Activated CD4-positive, alpha-beta T cell treated with anti-CD3 and anti-CD28 coated beads, Interleukin-2, amount 10 ng/mL, durations not matched to agents 7 days and 5 days (primary cell): ENCODE data around the gene KIAA1328. TPM values are rescaled to one million over a fixed set of nuclear protein-coding genes. Genes with fewer than 3 reads are reported as not detected.

Experiments
- CTCF ChIA-PET: fragments of 350-600 bp; sonication (Branson Sonifier 250); formaldehyde crosslinking; loops from one replicate; lab custom pipeline; 2021; ENCODE audit warnings: antibody characterized with exemption; lab: Charles Lee
- POLR2A ChIA-PET: fragments of 350-600 bp; sonication (Branson Sonifier 250); formaldehyde crosslinking; loops from one replicate; lab custom pipeline; 2021; ENCODE audit warnings: antibody characterized with exemption; lab: Charles Lee
- DNase-seq: peaks from one replicate; pipeline ENCODE4 v3.0.0-alpha.2; 2020
- H3K27ac Mint-ChIP-seq: one replicate; pipeline ENCODE4 v1.8.0; 2021; ENCODE audit warnings: mild to moderate bottlenecking, moderate library complexity, mixed read lengths
- H3K27me3 Mint-ChIP-seq: one replicate; pipeline ENCODE4 v1.8.0; 2021; ENCODE audit warnings: mixed read lengths
- H3K36me3 Mint-ChIP-seq: one replicate; pipeline ENCODE4 v1.8.0; 2021; ENCODE audit warnings: low read depth, mixed read lengths
- H3K4me1 Mint-ChIP-seq: one replicate; pipeline ENCODE4 v1.8.0; 2021; ENCODE audit warnings: mixed read lengths
- H3K4me3 Mint-ChIP-seq: one replicate; pipeline ENCODE4 v1.8.0; 2021; ENCODE audit warnings: mild to moderate bottlenecking, moderate library complexity, mixed read lengths
- H3K9me3 Mint-ChIP-seq: one replicate; pipeline ENCODE4 v1.8.0; 2021; ENCODE audit warnings: mixed read lengths
- total RNA-seq, 2 experiments: library from RNA; stranded (reverse); gene quantifications; one replicate each; pipeline ENCODE4 v1.2.3, GENCODE V29; 2021

Gene KIAA1328
- total RNA-seq, 2 experiments from 2014 or later, result 7.0 to 8.1 TPM

DNA sequence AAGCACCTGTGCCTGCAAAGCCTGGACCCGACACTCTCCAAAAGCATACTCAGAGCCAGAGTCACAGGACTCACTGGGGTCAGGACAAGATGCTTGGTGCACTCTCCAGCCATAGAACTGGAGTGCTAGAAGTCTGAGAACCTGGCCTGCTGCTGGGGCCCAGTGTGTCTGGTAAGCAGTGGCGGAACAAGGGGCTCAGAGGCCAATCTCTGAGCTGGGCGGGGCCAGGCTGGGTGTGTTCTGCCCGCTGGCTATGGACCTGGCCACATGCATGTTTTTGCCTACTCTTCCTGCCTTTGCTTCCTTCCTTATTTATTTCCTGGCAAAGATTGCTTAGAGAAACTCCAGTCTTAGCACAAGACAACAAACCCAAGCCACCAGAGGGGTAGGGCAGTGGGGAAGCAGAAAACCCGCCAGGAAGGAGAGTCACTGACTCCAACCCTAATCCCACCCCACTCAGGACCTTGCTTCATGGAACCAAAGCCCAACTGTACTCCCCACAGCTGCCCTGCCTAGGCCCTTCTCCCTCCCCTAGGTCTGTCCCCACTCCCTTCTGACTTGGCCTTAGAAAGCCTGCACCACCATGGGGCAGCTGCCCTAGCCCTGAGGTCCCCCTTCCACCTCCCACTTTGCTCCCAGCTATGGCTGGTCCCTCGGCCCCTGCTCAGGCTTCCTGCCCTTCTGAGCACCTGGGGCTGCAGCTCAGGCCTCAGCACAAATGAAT is 421.1 kb downstream of the KIAA1328 start:
- H3K27ac Mint-ChIP-seq, result no peak overlapping the region
- H3K27me3 Mint-ChIP-seq, result peaks cover 41% of the 10 kb centered on the region
- H3K4me3 Mint-ChIP-seq, result no peak overlapping the region
- no peaks in the 10 kb centered on the region for H3K36me3 Mint-ChIP-seq
- ChIA-PET CTCF (interaction anchor here (1.1 kb wide), 1 partner anchor 93 kb away, joined by 3 read pairs; no protein-coding TSS in a partner anchor), POLR2A (no interaction called here)
- peaks cover 2% of the 10 kb centered on the region for H3K4me1 Mint-ChIP-seq
- no peak for DNase-seq
- no peaks in the 10 kb centered on the region for H3K9me3 Mint-ChIP-seq

DNA sequence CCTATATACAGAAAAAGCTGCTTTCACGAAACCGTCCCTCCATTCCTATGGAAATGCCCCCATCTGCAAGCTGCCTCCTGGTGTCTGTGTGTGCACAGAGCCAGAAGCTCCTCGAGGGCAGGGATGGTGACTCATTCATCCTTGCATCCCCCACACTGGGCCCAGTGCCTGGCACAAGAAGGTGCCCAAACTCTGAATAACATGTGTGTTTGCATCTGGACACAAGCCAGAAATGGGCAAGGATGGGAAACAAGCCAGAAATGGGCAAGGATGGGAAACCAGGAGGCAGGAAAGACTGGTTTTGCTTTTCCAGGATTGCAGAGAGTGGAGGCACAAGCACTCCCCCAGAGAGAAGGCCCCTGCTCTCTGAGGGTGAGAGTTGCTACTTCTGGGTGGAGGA is 422.8 kb downstream of the KIAA1328 start:
- DNase-seq, result no peak
- Mint-ChIP-seq H3K36me3 (no peaks in the 10 kb centered on the region), H3K9me3 (no peaks in the 10 kb centered on the region), H3K4me1 (peaks cover 2% of the 10 kb centered on the region), H3K27me3 (peaks cover 43% of the 10 kb centered on the region), H3K27ac (no peak overlapping the region), H3K4me3 (no peak overlapping the region)
- ChIA-PET POLR2A (no interaction called here), CTCF (interaction anchor here (0.6 kb wide), 1 partner anchor 1947 kb away, joined by 3 read pairs; no protein-coding TSS in a partner anchor)

DNA sequence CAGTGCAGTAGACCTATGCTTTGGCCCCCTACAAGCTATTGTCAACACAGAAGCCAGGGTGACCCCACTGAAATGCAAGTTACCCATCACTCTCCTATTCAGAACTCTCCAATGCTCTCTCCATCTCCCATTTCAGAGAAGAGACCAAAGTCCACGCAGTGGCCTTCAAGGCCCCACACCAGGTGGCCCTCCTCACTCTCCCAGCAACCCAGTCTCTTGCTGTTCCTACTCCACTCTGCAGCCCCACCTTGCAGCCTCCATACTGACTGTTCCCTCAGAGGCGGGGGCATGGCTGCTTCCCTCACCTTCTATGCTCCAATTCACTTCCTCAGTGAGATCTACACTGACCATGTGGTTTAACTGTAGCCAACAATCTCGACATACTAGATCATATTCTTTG is 423.4 kb downstream of the KIAA1328 start:
- no peak overlapping the region for H3K27ac Mint-ChIP-seq
- no peak overlapping the region for H3K4me3 Mint-ChIP-seq

DNA sequence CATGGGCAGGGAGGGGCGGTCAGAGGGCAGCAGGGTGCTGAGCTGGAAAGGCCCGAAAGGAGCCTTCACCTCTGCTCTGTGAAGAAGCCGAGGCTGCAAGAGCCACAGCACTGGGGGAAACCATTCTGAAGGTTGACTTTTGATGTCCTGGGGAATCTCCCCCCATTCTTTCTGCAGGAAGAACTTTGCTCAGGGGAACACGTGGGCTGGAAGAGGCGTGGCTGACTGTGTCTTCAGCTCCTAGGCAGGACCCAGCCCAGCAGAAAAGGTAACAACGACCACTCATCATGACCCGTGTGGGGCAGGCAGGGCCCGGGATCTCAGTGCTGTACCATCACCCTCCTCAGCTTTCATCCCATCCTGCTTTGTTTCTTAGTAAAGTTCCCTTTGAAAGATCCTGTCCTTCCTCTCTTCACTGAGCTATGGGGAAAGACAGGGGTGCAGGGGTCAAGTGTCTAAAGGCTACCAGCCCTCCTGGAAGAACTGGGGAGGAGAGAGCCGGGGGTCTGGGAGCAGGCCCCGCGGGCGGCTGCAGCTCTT is 424.0 kb downstream of the KIAA1328 start:
- H3K27ac Mint-ChIP-seq, result no peak overlapping the region
- no peaks in the 10 kb centered on the region for H3K9me3 Mint-ChIP-seq
- H3K4me1 Mint-ChIP-seq, result peaks cover 2% of the 10 kb centered on the region
- H3K4me3 Mint-ChIP-seq, result no peak overlapping the region
- POLR2A ChIA-PET, result no interaction called here
- peaks cover 39% of the 10 kb centered on the region for H3K27me3 Mint-ChIP-seq
- CTCF ChIA-PET, result no interaction called here
- no peak for DNase-seq
- no peaks in the 10 kb centered on the region for H3K36me3 Mint-ChIP-seq

More for the DNA sequence above, 423.4 kb downstream of the KIAA1328 start:
- H3K36me3 Mint-ChIP-seq, result no peaks in the 10 kb centered on the region
- H3K27me3 Mint-ChIP-seq, result peaks cover 39% of the 10 kb centered on the region
- ChIA-PET CTCF (no interaction called here), POLR2A (no interaction called here)
- H3K4me1 Mint-ChIP-seq, result peaks cover 2% of the 10 kb centered on the region
- DNase-seq, result no peak
- no peaks in the 10 kb centered on the region for H3K9me3 Mint-ChIP-seq

DNA sequence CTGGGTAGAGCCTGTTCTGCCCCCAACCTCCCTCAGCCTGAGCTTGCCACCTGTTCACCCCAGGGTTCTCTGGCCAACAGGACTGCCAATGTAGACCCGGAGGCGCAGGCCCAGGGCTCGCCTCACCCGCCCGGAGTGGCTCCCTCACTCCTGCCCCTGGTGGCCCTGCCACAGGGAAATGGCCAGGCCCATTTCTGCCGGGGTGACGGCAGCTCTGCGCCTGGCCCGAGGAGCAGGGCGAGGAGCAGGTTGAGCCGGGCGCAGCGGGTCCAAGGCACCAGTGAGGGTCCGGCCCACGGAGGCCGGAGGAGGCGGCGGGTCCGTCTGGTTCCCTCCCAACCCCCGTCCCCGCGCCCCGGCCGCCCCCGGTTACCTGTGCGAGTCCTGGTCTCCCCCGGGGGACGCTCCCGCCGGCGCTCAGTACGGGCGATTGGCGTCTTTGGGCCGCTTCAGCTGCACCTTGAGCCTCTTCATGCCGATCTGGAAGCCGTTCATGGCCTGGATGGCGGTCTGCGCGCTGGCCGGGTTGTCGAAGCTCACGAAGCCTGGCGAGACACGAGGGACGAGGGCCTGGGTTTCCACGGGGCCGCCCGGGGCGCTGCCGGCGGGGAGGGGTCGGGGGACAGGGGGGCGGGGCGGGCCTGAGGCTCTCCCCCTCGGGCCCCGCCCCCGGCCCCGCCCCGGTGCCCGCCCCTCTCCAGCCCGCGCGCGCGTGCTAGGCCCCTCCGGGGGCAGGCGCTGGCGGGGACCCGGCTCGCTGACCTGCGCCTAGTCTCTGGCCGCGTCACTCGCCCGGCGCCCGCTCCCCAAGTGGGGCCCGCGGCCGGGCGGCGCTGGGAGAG is 424.7 kb downstream of the KIAA1328 start:
- Mint-ChIP-seq H3K9me3 (no peaks in the 10 kb centered on the region), H3K27me3 (peaks cover 39% of the 10 kb centered on the region), H3K36me3 (no peaks in the 10 kb centered on the region), H3K4me3 (no peak overlapping the region), H3K4me1 (peaks cover 2% of the 10 kb centered on the region), H3K27ac (no peak overlapping the region)
- no peak for DNase-seq
- CTCF ChIA-PET, result no interaction called here
- POLR2A ChIA-PET, result no interaction called here

DNA sequence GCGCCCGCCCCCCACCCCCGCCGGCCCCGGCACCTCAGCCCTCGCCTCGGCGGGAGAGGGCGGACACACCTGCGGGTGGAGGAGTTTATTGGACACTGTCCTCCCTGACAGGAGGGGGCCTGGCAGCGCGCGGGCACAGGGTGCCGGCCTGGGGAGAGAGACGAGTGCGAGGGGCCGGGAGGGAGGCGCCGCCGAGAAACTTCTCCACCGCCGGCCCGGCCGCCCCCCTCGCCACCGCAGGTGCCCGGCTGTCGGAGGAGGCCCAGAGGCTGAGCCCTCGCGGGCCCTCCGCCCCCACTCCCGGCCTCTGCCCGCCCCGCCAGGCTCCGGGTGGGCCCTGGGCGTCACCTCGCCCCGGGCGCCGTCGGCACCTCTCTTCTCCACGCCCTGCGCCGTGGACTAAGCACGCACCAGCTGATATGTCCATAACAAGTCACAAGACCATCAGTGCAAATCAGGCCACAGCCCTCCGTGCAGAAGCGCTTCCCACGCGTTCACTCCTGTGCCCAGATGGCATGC is 425.4 kb downstream of the KIAA1328 start:
- H3K27me3 Mint-ChIP-seq, result peaks cover 39% of the 10 kb centered on the region
- no peak overlapping the region for H3K4me3 Mint-ChIP-seq
- no peaks in the 10 kb centered on the region for H3K9me3 Mint-ChIP-seq
- H3K27ac Mint-ChIP-seq, result no peak overlapping the region
- H3K36me3 Mint-ChIP-seq, result no peaks in the 10 kb centered on the region
- ChIA-PET CTCF (no interaction called here), POLR2A (no interaction called here)
- peaks cover 2% of the 10 kb centered on the region for H3K4me1 Mint-ChIP-seq
- no peak for DNase-seq

DNA sequence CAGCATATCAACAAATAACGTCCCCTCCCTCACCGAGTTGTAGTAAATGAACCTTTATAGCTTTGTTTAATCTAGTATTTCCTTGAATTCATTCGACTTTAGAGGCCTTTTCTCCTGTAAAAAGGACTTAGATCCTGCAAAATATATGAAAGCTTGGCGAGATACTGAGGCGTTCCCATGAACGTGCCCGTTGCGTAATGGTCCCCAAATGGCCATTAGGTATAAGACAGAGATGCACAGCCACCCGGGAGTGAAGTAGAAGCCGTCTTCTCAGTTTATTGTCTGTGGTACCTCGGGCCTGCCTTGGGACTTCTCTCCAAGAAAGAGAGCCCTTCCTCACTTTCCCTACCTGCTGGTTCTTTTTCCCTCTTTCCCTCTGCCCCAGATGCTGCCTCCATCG is 426.0 kb downstream of the KIAA1328 start:
- H3K36me3 Mint-ChIP-seq, result no peaks in the 10 kb centered on the region
- H3K4me3 Mint-ChIP-seq, result no peak overlapping the region
- H3K27ac Mint-ChIP-seq, result no peak overlapping the region
- ChIA-PET CTCF (no interaction called here), POLR2A (no interaction called here)
- H3K9me3 Mint-ChIP-seq, result no peaks in the 10 kb centered on the region
- DNase-seq, result no peak
- peaks cover 39% of the 10 kb centered on the region for H3K27me3 Mint-ChIP-seq
- H3K4me1 Mint-ChIP-seq, result peaks cover 2% of the 10 kb centered on the region

DNA sequence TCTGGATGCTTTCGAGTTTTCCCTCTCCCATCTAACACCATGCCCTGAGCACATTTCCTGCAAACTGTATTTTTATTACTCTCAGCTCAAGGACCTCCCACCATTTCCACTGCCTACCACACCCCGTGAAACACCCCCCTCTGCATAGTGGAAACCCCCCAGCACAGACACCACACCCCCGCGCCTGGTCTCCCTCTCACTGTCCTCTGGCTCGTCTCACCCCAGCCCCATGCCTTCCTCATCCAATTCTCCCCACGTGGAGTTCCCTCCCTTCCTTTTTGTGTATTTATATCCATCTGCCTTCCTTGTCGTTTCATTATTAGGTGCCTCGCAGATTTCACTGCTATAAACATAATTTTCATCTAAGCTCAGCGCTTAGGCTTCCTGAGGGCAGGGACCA is 429.2 kb downstream of the KIAA1328 start:
- POLR2A ChIA-PET, result no interaction called here
- no peaks in the 10 kb centered on the region for H3K36me3 Mint-ChIP-seq
- CTCF ChIA-PET, result no interaction called here
- H3K27me3 Mint-ChIP-seq, result peaks cover 18% of the 10 kb centered on the region
- H3K9me3 Mint-ChIP-seq, result no peaks in the 10 kb centered on the region
- DNase-seq, result no peak
- H3K4me3 Mint-ChIP-seq, result no peak overlapping the region
- H3K4me1 Mint-ChIP-seq, result peaks cover 2% of the 10 kb centered on the region
- H3K27ac Mint-ChIP-seq, result no peak overlapping the region

DNA sequence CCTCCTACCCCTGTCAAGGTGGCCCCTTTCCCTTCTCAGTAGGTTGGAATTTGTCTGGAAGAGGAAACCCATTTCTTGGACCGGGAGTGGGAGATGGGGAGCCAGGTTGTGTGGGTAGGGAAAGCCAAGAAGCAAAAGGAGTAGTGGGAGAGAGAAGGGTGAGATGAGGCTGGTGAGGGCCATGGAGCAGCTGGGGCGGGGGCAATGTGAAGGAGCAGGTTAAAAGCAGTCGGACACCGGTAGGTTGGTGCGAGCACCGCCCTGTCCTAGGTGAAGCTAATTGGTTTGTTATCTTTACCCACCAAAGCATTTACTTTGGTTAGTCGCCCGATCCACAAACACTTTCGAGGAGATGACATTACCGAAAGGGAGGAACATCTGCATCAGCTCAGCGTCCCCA is 429.9 kb downstream of the KIAA1328 start:
- POLR2A ChIA-PET, result no interaction called here
- H3K27me3 Mint-ChIP-seq, result peaks cover 16% of the 10 kb centered on the region
- CTCF ChIA-PET, result no interaction called here
- no peaks in the 10 kb centered on the region for H3K36me3 Mint-ChIP-seq
- no peak for DNase-seq
- peaks cover 2% of the 10 kb centered on the region for H3K4me1 Mint-ChIP-seq
- H3K9me3 Mint-ChIP-seq, result no peaks in the 10 kb centered on the region
- H3K27ac Mint-ChIP-seq, result no peak overlapping the region
- H3K4me3 Mint-ChIP-seq, result no peak overlapping the region

DNA sequence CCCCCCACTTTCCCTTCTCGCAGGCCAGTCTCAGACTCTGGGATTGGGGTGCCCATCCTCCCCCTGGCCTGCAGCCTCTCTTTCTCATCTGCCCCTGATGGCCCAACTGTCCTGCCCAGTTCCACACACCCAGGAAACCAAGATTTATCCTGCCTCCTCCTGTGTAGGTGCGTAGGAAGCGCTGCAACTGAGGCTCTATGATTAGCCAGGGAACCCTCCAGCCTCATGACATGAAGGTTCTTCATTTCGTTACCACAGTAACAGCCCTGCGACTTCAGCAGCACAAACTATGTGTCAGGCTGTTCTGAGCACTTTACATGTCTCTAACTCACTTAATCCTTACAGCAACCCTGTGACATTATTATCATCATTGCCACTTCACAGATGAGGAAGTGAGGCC is 430.8 kb downstream of the KIAA1328 start:
- no peaks in the 10 kb centered on the region for H3K9me3 Mint-ChIP-seq
- no peak overlapping the region for H3K4me3 Mint-ChIP-seq
- POLR2A ChIA-PET, result no interaction called here
- H3K36me3 Mint-ChIP-seq, result no peaks in the 10 kb centered on the region
- no peak for DNase-seq
- CTCF ChIA-PET, result no interaction called here
- peaks cover 13% of the 10 kb centered on the region for H3K27me3 Mint-ChIP-seq
- H3K4me1 Mint-ChIP-seq, result no peaks in the 10 kb centered on the region
- no peak overlapping the region for H3K27ac Mint-ChIP-seq

DNA sequence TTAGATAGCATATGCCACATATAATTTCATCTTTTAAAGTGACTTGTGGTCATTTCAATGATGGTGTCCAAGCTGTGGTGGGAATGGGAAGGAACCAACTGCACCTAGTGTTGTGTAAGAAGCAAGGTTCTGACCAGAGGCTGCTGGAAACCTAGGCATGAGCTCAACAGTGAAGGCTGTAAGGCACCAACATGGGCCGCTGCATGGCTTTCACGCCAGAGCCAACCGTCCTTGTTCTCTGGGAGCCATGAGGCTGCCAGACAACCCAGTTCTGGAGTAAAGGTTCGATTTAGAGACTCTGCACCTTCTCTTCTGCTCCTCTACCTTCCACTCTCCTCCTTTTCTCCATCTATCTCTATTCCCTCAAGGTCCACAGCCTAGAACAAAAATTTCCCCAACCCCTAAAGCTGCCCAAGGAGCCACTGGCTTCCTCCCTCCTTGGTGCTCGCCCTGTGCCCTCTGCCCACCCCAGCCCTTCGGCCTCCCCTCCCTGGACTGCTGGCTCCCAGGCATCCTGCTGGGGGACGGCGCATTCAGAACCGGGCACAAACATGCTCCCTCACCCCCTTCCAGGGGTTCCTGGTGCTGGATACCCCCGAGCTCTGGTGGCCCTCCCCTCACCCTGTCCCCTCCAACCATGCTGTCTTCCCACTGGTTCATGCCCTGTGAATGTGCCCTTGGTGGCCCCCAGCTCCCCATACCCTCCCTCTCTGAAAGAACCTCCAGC is 431.6 kb downstream of the KIAA1328 start:
- no peak for DNase-seq
- Mint-ChIP-seq H3K4me1 (no peaks in the 10 kb centered on the region), H3K4me3 (no peak overlapping the region), H3K27me3 (peaks cover 5% of the 10 kb centered on the region), H3K27ac (no peak overlapping the region), H3K9me3 (no peaks in the 10 kb centered on the region), H3K36me3 (no peaks in the 10 kb centered on the region)
- CTCF ChIA-PET, result no interaction called here
- POLR2A ChIA-PET, result no interaction called here

DNA sequence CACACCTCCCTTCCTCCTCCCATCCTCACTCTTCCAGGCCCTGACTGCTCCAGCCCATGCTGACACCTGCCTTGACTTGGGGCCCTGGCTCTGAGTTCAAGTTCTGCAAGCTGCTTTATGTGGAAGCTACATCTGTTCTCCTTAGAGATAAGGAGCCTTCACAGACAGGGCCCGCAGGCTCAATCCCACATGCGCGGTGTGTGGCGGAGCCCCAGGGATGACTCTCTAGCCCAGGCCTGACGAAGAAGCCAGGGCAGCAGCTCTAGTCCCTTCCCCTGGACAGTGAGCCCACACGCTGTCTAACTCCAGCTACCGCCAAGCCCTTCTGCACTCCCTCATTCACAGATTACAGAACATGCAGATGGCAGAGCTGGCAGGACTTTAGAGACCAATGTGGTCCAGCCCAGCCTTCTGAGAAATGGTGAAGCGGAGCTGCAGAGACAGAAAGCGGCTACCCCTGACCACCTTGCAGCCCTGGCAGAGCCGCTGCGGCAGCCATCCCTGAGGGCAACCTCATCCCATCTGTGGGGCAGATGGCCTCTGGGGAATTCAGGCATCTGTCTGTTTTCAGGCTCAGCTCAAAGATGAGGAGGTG is 432.4 kb downstream of the KIAA1328 start:
- Mint-ChIP-seq H3K27me3 (no peaks in the 10 kb centered on the region), H3K4me3 (no peak overlapping the region), H3K27ac (no peak overlapping the region), H3K36me3 (no peaks in the 10 kb centered on the region), H3K4me1 (no peaks in the 10 kb centered on the region), H3K9me3 (no peaks in the 10 kb centered on the region)
- CTCF ChIA-PET, result interaction anchor here (1.0 kb wide), 1 partner anchor 11 kb away, joined by 3 read pairs; no protein-coding TSS in a partner anchor
- no peak for DNase-seq
- POLR2A ChIA-PET, result no interaction called here
